GM04503 (cell line): ENCODE results near the gene SMPD3.

Source experiments
- DNase-seq: peaks from one replicate; pipeline ENCODE4 v3.0.0-alpha.2; 2012; ENCODE audit warnings: low read depth

Gene SMPD3

GRCh38 chr16:68354816-68355215 is 93.5 kb downstream of the SMPD3 start:
- DNase-seq: no peak

- no peak for DNase-seq
Observed at GRCh38 chr16:68353366-68353765, 94.9 kb downstream of the SMPD3 start.

GRCh38 chr16:68351991-68352431 is 96.3 kb downstream of the SMPD3 start:
- no peak for DNase-seq

GRCh38 chr16:68351463-68351862 is 96.8 kb downstream of the SMPD3 start:
- no peak for DNase-seq

GRCh38 chr16:68350813-68351350 is 97.4 kb downstream of the SMPD3 start:
- DNase-seq: no peak

GRCh38 chr16:68349838-68350410 is 98.4 kb downstream of the SMPD3 start:
- DNase-seq: no peak

GRCh38 chr16:68348639-68349445 is 99.5 kb downstream of the SMPD3 start:
- DNase-seq: no peak

- DNase-seq: no peak
Observed at GRCh38 chr16:68347605-68348004, 100.7 kb downstream of the SMPD3 start.

- no peak for DNase-seq
Observed at GRCh38 chr16:68346892-68347480, 101.3 kb downstream of the SMPD3 start.

- DNase-seq: no peak
Observed at GRCh38 chr16:68345958-68346635, 102.2 kb downstream of the SMPD3 start.

- DNase-seq: no peak
Observed at GRCh38 chr16:68345351-68345810, 102.9 kb downstream of the SMPD3 start.

GRCh38 chr16:68344252-68344651 is 104.1 kb downstream of the SMPD3 start:
- DNase-seq: no peak

- DNase-seq: no peak
Observed at GRCh38 chr16:68343137-68343536, 105.2 kb downstream of the SMPD3 start.

GRCh38 chr16:68342620-68343019 is 105.7 kb downstream of the SMPD3 start:
- no peak for DNase-seq

GRCh38 chr16:68339214-68339613 is 109.1 kb downstream of the SMPD3 start:
- DNase-seq: no peak

GRCh38 chr16:68338326-68339119 is 109.8 kb downstream of the SMPD3 start:
- DNase-seq: no peak

- DNase-seq: no peak
Observed at GRCh38 chr16:68335175-68335574, 113.1 kb downstream of the SMPD3 start.

- DNase-seq: no peak
Observed at GRCh38 chr16:68332411-68333121, 115.7 kb downstream of the SMPD3 start.

GRCh38 chr16:68331879-68332410 is 116.4 kb downstream of the SMPD3 start:
- DNase-seq: peak; percentile 26

GRCh38 chr16:68328860-68329390 is 119.4 kb downstream of the SMPD3 start:
- DNase-seq: no peak
